A549 treated with CpdA at 1 μM for 4 hours (cell line): ENCODE measurements around the gene SHCBP1. TPM values are rescaled to one million over a fixed set of nuclear protein-coding genes. Genes with fewer than 3 reads are reported as not detected.

Experiments
- total RNA-seq: library from RNA; stranded (reverse); fragments of 200-300 nt; extraction: Qiagen RNA extraction; gene quantifications from 5 replicates; pipeline ENCODE4 v1.2.3, GENCODE V29; 2022; ENCODE audit warnings: low read depth

The SHCBP1 gene, protein sequence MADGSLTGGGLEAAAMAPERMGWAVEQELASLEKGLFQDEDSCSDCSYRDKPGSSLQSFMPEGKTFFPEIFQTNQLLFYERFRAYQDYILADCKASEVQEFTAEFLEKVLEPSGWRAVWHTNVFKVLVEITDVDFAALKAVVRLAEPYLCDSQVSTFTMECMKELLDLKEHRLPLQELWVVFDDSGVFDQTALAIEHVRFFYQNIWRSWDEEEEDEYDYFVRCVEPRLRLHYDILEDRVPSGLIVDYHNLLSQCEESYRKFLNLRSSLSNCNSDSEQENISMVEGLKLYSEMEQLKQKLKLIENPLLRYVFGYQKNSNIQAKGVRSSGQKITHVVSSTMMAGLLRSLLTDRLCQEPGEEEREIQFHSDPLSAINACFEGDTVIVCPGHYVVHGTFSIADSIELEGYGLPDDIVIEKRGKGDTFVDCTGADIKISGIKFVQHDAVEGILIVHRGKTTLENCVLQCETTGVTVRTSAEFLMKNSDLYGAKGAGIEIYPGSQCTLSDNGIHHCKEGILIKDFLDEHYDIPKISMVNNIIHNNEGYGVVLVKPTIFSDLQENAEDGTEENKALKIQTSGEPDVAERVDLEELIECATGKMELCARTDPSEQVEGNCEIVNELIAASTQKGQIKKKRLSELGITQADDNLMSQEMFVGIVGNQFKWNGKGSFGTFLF
- total RNA-seq: 33.8 to 43.0 TPM (median 37.2 TPM) in 5 replicates

DNA sequence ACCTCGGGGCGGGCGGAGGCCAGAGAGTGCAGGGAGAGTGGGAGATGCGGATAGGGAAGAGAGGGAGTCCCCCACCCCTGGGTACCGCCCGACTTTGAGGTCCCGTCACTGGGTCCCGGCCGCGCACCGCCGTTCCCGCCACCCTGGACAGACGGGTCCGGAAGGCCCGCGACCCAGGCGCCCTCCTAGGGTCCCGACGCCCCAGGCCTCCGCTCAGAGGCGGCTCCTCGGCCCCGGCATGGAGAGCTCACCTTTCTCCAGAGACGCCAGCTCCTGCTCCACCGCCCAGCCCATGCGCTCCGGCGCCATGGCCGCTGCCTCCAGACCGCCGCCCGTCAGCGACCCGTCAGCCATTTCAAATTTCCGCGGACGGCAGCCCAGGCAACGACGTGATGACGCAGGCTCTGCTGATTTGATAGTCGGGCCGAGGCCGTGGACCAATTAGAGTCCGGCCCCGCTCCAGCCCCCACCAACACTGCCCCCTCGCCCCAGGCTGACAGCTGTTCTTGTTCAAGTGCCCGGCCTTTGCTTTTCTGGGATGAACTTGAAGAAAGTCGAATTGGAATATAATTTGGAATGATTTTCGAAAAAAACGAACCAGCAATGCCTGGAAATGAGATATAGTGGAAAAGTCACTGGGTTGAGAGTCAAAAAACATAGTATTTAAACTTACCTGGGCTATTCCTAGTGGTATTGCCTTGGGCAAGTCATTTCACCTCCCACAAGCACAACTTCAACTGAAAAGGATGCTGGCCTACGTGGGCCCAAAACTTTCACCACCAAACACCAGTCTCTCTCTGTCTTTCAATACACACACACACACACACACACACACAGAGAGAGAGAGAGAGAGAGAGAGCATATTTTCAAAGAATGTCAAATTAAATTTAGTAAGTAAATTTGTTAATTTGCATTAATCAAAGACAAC is at the start of gene SHCBP1:
TSS of gene SHCBP1 (minus strand) at position 374 of the 928 bp plus-strand sequence. CDS start at position 354, 20 bp downstream.

Other genes starting within 250 kb of the SHCBP1 start
- gene VPS35, start 67.8 kb upstream of the SHCBP1 start, total RNA-seq: 77.8 to 99.7 TPM (median 80.0 TPM) in 5 replicates
- 44.1 to 57.6 TPM (median 45.5 TPM) in 5 replicates for gene ORC6, start 68.3 kb upstream of the SHCBP1 start, total RNA-seq
- gene MYLK3, start 127.0 kb upstream of the SHCBP1 start, total RNA-seq: 0.02 to 0.06 TPM (median 0.05 TPM) in 4 of 5 replicates, not detected in the other
- gene C16orf87, start 209.8 kb upstream of the SHCBP1 start, total RNA-seq: 5.7 to 9.4 TPM (median 6.4 TPM) in 5 replicates